ENCODE measurements around the gene MICAL2. TPM values are rescaled to one million over a fixed set of nuclear protein-coding genes. Genes with fewer than 3 reads are reported as not detected.

Gene MICAL2
- total RNA-seq, result 100 to 1,000 TPM in 1 of 2 donors, 10 to 100 TPM in 1; 60.8 to 124 TPM

- DNase-seq (ENCODE audit: low spot score in 2 of 2) (peak; percentile 87 to 90), ATAC-seq (peak; percentile 95)
- H3K9me3 Mint-ChIP-seq, result no peaks in the 10 kb centered on the region
- H3K36me3 Mint-ChIP-seq, result peaks cover 0 to 6% of the 10 kb centered on the region in 2 donors
- peak within 1 kb of the TSS; percentile 81 to 96 for H3K27ac Mint-ChIP-seq
These were observed at the start of gene MICAL2 for GRCh38 chr11:12110201-12110713. Gene MICAL2, plus strand, starts transcription at chr11:12110590. Its CDS starts 51,566 bp downstream, at chr11:12162156.

GRCh38 chr11:12061851-12062560 is 48.4 kb upstream of the MICAL2 start:
- ATAC-seq (no peak), DNase-seq (ENCODE audit: low spot score in 2 of 2) (no peak)
- Mint-ChIP-seq H3K9me3 (peaks cover 0 to 10% of the 10 kb centered on the region in 2 donors), H3K27ac (no peak overlapping the region), H3K36me3 (peaks cover 0 to 17% of the 10 kb centered on the region in 2 donors)

GRCh38 chr11:12063251-12063650 is 47.1 kb upstream of the MICAL2 start:
- ATAC-seq (no peak), DNase-seq (ENCODE audit: low spot score in 2 of 2) (no peak)
- H3K36me3 Mint-ChIP-seq, result peaks cover 0 to 5% of the 10 kb centered on the region in 2 donors
- peaks cover 0 to 4% of the 10 kb centered on the region in 2 donors for H3K9me3 Mint-ChIP-seq
- no peak overlapping the region for H3K27ac Mint-ChIP-seq

GRCh38 chr11:12064136-12064953 is 46.0 kb upstream of the MICAL2 start:
- ATAC-seq, result no peak
- peaks cover 0 to 4% of the 10 kb centered on the region in 2 donors for H3K9me3 Mint-ChIP-seq
- no peak for DNase-seq (ENCODE audit: low spot score in 2 of 2)
- no peaks in the 10 kb centered on the region for H3K36me3 Mint-ChIP-seq
- H3K27ac Mint-ChIP-seq, result no peak overlapping the region

- Mint-ChIP-seq H3K36me3 (no peaks in the 10 kb centered on the region), H3K9me3 (peaks cover 0 to 4% of the 10 kb centered on the region in 2 donors), H3K27ac (no peak overlapping the region)
- no peak for DNase-seq (ENCODE audit: low spot score in 2 of 2)
- no peak for ATAC-seq
These were observed 45.5 kb upstream of the MICAL2 start for GRCh38 chr11:12064954-12065280.

GRCh38 chr11:12066056-12066798 is 44.2 kb upstream of the MICAL2 start:
- DNase-seq (ENCODE audit: low spot score in 2 of 2) (peak in 1 of 2 donors; percentile 26), ATAC-seq (peak in 1 of 2 donors; percentile 49)
- Mint-ChIP-seq H3K27ac (no peak overlapping the region), H3K36me3 (no peaks in the 10 kb centered on the region), H3K9me3 (peaks cover 0 to 4% of the 10 kb centered on the region in 2 donors)

GRCh38 chr11:12066799-12067508 is 43.4 kb upstream of the MICAL2 start:
- peaks cover 0 to 4% of the 10 kb centered on the region in 2 donors for H3K9me3 Mint-ChIP-seq
- no peaks in the 10 kb centered on the region for H3K36me3 Mint-ChIP-seq
- no peak for ATAC-seq
- H3K27ac Mint-ChIP-seq, result no peak overlapping the region
- DNase-seq (ENCODE audit: low spot score in 2 of 2), result peak in 1 of 2 donors; percentile 13

GRCh38 chr11:12067796-12068357 is 42.5 kb upstream of the MICAL2 start:
- Mint-ChIP-seq H3K27ac (no peak overlapping the region), H3K36me3 (no peaks in the 10 kb centered on the region), H3K9me3 (peaks cover 0 to 4% of the 10 kb centered on the region in 2 donors)
- no peak for DNase-seq (ENCODE audit: low spot score in 2 of 2)
- ATAC-seq, result no peak

GRCh38 chr11:12069066-12069676 is 41.2 kb upstream of the MICAL2 start:
- H3K27ac Mint-ChIP-seq, result no peak overlapping the region

GRCh38 chr11:12070446-12071267 is 39.7 kb upstream of the MICAL2 start:
- DNase-seq (ENCODE audit: low spot score in 2 of 2) (peak in 1 of 2 donors; percentile 30), ATAC-seq (no peak)

More at GRCh38 chr11:12069066-12069676, 41.2 kb upstream of the MICAL2 start:
- Mint-ChIP-seq H3K36me3 (no peaks in the 10 kb centered on the region), H3K9me3 (peaks cover 0 to 4% of the 10 kb centered on the region in 2 donors)
- ATAC-seq (no peak), DNase-seq (ENCODE audit: low spot score in 2 of 2) (peak in 1 of 2 donors; percentile 18)

GRCh38 chr11:12071574-12071973 is 38.8 kb upstream of the MICAL2 start:
- ATAC-seq (no peak), DNase-seq (ENCODE audit: low spot score in 2 of 2) (no peak)
- Mint-ChIP-seq H3K36me3 (no peaks in the 10 kb centered on the region), H3K9me3 (peaks cover 0 to 5% of the 10 kb centered on the region in 2 donors), H3K27ac (no peak overlapping the region)

More at GRCh38 chr11:12070446-12071267, 39.7 kb upstream of the MICAL2 start:
- peaks cover 0 to 5% of the 10 kb centered on the region in 2 donors for H3K9me3 Mint-ChIP-seq
- no peaks in the 10 kb centered on the region for H3K36me3 Mint-ChIP-seq
- H3K27ac Mint-ChIP-seq, result no peak overlapping the region

GRCh38 chr11:12073436-12073835 is 37.0 kb upstream of the MICAL2 start:
- no peak for ATAC-seq
- Mint-ChIP-seq H3K36me3 (no peaks in the 10 kb centered on the region), H3K9me3 (peaks cover 0 to 5% of the 10 kb centered on the region in 2 donors)

GRCh38 chr11:12073886-12074285 is 36.5 kb upstream of the MICAL2 start:
- Mint-ChIP-seq H3K9me3 (peaks cover 0 to 5% of the 10 kb centered on the region in 2 donors), H3K27ac (no peak overlapping the region), H3K36me3 (no peaks in the 10 kb centered on the region)
- no peak for ATAC-seq
- DNase-seq (ENCODE audit: low spot score in 2 of 2), result no peak

More at GRCh38 chr11:12073436-12073835, 37.0 kb upstream of the MICAL2 start:
- no peak for DNase-seq (ENCODE audit: low spot score in 2 of 2)
- peak overlapping the region in 1 of 2 donors; percentile 5 for H3K27ac Mint-ChIP-seq

- no peak for ATAC-seq
- peaks cover 0 to 5% of the 10 kb centered on the region in 2 donors for H3K9me3 Mint-ChIP-seq
- no peaks in the 10 kb centered on the region for H3K36me3 Mint-ChIP-seq
- DNase-seq (ENCODE audit: low spot score in 2 of 2), result no peak
- no peak overlapping the region for H3K27ac Mint-ChIP-seq
These were observed 35.7 kb upstream of the MICAL2 start for GRCh38 chr11:12074529-12075195.
